ENCODE measurements around the gene WNT10A.
A peak's percentile ranks its signal among the peaks of the same experiment; 100 is the strongest.

Gene WNT10A

DNA sequence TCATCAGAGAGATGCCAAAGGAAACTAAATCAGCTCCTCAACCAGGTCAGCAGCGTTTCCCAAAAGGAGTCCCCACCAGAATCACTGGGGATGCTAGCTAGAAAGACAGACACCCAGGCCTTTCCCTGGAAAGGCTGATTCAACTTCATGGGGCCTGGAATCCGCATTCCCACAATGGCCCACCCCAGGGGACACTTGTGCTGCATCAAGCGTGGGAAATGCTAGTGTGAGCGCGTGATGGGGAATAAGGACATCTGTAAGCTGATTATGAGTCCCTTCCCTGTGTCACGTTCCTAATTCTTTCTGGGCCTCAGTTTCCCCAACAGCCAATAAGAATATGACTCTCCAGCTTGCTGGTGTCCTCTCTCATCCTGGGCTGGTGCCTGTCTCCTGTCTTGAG is 2.2 kb upstream of the WNT10A start:
- DNase-seq: no peak

DNA sequence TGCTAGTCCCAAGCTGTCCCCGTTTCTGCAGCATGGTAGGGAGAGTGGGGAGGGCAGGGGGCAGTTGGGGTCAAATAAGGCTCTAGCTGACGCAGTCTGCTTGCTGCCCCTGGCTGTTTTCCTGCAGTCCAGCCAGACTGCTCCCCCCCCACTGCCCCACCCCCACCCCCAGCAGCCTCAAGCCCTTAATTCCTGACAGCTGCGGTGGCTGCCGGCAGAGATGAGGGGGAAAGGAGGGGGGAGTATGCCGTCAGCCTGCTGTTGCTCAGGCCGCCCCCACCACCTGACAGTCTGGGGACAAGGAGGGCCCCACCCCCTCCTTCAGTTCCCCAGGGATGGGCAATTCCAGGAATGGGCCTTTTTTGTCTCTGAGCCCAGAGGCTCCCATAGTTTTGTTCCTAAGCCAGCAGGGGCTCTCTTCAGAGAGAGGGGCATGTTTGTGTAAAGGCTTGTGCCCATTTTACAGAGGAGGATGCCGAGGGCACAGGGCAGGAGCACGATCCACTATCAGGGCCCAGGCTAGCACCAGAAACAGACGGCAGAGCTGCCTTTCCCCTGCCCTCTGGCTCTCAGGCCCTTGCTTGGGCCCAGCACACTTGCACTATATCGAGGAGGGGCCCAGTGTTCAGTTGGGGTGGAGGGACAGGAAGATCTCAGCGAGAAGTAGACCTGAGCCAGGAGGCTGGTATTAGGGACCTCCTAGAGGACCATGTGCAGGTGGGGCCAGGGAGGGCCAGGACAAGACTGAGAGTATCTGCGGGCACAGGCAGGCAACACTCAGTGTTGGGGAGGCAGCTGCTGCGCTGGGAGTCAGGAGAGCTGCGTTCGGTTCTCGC is 1.5 kb upstream of the WNT10A start:
- no peak for DNase-seq

DNA sequence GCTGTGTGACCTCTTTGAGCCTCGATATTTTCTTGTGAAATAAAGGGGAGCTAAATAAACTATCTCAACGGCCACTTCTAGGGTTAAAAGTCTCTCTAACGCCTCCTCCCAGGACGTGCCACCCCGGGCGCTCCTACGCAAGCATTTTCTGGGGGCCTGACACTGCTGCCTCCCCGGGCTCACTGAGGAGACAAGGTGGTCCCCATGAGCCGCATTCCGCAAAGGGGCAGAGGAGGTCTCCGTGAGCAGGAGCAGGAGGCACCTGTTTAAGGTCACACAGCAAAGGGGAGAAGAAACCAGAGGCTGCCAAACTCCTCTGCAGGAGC is 913 bp upstream of the WNT10A start:
- no peak for DNase-seq

DNA sequence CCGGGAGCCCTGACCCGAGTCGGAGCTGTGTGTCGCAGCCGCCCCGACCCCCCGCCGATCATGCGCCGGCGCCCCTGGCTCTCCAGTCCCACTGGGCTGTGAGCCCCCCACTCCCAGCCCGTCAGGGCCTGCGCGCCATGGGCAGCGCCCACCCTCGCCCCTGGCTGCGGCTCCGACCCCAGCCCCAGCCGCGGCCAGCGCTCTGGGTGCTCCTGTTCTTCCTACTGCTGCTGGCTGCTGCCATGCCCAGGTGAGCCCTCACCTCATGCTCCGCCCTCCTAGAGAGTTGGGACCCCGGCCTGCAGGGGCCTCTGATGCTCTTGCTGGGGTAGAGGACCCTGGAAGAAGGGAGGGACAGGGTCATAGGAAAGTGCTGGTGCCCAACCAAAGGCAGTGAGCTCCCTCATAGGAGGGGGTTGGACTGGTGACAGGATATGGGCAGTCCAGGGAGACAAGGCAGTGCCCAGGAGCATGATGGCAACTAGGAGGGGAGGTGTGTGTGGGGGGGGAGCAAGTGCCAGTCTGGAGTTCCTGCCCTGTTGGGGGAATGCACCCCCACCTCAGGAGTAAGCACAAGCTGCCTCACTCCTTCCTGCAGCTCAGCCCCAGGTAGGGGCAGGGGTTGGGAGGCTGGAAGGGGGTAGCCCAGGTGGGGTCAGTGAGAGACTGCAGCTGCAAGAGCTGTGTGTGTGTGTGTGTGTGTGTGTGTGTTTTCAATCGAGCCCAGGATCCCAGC is 375 bp downstream of the WNT10A start:
- DNase-seq: peak; percentile 20

DNA sequence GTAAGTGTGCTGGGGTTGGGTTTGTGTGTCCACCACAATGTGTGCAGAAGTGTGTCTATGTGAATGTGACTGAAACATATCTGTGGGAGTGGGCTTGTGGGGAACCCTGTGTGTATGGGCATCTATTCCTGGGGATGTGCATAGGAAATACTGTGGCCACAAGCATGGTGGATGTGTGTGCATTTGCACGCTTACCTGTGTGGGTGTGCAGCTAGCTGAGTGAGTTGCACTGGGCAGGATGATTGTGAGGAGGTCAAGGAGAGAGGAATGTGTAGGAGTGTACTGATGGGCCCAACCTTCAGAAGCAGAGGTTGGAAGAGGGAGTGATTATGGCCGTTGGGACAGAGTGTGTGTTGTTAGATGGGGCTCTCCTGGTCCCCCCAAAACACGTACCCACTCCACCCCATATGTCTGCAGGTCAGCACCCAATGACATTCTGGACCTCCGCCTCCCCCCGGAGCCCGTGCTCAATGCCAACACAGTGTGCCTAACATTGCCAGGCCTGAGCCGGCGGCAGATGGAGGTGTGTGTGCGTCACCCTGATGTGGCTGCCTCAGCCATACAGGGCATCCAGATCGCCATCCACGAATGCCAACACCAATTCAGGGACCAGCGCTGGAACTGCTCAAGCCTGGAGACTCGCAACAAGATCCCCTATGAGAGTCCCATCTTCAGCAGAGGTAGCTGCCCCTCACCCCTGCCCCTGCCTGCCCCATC is 1.2 kb downstream of the WNT10A start:
- DNase-seq: no peak

DNA sequence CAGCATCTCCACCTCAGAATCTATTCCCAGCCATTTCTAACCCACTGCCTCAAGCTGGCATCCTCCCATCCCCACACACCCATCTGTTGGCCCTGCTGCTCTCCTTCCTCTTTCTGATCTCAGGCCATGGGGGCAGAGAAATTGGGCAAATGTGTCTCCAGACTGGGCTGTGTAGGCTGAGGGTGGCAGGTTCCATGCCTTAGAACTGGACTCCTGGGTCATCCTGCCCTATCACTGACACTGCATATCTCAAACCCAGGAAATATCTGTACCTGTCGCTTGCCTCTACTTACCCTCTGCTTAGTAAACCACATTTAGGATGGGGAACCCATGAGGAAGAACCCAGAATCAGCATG is 1.8 kb downstream of the WNT10A start:
- no peak for DNase-seq

DNA sequence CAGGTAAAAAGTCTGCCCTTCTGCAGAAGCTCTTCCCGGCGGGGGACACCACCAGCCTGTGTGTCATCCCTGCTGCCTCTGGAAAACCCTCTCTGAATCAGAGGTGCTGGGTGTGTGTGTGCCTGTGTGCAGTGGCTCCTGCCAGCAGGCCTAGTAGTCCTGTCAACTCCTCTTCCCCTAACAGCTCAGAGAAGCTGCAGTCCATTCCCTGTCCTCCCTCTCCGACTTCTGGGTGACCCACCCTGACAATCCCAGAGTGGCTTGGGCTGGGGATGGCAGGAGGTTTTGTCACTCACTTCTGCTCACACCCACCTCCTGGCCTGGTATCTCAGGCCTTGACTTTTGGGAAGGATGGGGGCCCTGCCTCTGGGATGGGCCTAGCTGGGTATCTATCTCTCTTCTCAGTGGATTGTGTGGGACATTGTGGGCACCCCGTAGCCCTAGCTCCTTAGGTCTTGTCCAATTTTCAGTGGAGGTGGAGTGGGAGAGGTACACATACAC is 2.3 kb downstream of the WNT10A start:
- DNase-seq: peak; percentile 22

DNA sequence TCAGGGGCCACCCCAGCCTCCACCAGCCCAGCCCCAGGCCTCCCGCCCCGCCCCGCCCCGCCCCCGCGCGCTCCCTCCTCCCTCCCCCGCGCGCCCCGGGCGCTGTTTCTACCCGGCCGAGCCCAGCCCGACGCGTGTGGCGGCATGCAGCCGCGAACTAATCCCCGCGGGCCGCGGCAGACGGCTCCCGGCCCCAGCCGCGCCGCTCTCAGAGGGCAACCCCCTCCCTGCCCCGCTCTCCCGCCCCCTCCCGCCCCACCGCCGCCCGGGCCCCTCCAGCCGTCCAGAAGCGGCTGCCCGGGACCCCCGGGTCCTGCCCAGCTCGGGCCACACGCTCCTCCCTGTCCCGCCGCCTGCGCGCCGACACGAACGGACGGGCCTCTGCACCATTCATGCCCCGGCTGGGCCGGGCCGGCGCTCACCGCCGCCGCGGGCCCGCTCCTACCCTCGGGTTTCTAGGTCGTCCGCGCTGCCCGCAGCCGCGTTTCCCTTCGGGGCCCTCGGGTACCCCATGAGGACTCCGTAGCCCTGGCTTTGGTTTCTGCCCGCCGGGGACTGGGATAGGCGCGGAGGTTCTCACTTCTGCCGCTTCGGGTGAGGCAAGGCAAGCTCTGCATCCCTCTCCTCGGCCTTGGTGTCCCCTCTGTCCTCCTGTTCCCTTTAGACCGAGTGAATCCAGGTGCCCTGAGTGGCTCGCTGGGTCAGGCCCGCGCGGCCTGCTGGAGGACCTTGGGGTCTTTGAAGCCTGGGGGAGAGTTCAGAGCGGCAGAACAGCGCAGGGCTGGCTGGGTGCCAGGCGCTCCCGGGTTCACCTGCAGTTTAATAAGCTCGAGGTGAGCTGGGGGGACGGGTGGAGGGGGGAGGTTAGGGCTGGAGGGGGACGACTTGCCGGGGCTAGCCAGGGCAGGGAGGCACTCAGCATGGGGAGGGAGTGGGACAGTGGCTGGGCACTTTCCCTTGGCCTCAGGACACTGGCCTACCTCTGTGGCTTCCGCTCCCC is 3.1 kb downstream of the WNT10A start:
- DNase-seq: peak; percentile 43

DNA sequence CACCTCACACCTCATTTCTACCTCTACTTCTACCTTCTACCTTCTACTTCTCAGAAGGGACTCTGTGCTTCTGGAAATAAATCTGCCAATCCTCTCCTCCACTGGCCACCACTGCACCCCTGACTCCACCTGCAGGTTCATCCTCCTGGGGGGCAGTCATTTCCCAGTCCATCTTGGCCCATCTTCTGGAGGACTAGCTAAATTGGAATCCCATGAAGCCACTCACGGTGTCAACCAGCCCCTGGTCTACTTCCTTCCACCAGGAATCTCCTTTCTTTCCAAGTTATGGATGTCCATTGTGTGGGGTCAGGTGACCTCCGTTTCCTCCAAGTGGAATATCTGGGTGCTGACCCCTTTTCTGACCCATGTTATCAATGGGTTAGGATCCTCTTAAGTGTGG is 3.9 kb downstream of the WNT10A start:
- DNase-seq: no peak

DNA sequence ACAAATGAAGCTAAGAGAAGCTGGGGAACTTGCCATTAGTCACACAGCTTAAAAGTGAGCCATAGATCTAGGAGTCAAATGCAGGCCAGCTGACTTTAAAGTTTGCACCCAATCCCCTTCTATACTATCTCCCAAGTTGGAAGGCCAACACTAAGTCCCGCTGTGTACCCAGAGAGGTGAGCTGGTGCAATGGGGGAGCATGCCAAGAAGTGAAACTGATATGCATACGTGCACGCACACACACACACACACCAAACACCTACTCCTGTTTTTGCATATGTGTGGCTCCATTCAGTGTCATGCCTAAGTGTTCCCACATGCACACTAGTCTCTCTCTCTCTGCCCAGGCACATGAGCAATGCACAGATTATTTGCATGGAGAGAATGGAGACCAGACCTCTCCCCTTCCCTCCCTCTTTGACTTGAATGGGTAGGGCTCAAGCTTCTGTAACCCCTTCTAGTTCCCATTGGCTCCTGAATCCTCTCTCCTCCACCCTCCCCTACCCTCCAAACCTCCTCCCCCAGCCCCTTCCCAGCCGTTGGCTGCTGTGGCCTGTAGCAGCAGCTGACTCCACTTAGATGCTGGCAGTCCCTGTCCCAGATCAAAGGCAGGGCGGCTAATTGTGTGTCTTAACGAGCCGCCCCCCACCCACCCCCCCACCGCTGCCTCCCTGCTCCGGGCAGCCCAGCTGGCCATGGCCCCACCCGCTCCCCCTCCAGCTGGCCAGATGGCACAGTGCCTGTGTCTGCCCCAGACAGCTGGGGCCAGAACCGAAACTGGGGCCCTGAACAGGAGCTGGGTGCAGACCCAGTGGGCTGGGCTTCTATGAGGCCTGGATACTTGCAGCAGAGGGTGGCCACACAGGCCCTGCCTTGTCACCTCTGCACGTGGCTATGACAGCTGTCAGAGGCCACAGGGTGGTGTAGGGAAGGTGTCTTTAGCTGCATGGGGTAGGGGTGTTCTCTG is 5.6 kb downstream of the WNT10A start:
- no peak for DNase-seq

DNA sequence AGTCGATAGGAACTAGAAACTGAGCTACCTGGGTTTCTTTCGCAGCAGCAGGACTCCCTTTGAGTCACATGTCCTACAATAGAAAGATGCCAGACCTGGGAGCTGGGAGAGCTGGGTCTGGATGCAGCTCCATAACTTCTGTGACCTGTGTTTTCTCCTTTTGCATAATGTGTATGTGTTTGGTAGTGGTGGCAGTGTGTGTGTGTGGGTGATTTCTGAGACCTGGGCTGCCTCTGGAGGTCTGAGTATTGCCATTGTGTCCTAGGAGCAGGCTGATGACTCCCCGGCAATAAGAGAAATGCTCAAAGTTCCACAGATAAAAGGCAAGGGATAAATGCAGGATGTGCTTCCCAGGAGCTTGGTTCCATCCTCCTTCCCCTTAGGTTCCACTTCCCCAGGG is 6.4 kb downstream of the WNT10A start:
- no peak for DNase-seq

DNA sequence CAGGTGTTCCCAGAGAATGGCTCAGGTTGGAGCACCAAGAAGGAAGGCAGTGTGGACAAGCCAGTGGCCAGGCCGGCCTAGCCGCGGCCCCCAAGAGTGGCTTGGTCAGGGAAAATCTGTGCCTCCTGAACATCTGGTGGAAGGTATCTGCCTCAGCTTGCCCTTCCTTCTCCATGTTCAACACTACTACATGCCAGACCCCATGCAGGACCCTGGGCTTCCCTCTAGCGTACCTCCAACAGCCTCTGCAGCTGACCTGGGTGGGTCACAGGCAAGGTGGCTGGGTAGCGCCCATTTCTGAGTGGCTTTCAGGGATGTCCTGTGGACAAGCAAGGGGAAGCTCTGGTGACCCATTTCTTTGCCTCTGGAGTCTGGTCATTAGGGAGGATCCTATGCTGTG is 7.7 kb downstream of the WNT10A start:
- no peak for DNase-seq

DNA sequence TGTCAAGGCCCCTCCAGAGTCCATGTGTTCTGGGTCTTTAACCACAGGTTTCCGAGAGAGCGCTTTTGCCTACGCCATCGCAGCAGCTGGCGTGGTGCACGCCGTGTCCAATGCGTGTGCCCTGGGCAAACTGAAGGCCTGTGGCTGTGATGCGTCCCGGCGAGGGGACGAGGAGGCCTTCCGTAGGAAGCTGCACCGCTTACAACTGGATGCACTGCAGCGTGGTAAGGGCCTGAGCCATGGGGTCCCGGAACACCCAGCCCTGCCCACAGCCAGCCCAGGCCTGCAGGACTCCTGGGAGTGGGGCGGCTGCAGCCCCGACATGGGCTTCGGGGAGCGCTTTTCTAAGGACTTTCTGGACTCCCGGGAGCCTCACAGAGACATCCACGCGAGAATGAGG is 9.3 kb downstream of the WNT10A start:
- DNase-seq: no peak

DNA sequence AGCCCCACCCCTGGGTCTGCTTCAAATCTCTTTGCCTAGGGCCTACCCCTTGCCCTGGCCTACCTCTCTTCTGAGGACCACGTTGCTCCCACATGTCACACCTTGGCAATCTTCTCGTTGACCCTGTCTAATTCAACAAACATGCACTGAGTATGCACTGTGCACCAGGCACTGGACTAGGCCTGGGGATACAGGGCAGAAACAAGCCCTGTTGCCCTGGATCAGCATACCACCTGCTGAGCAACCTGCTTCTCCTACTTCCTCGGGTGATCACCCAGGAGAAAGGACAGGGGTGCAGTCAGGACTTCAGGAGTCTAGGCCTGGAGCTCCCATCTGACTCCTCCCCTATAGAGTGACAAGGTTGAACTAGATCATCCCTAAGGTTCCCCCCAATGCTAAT is 9.7 kb downstream of the WNT10A start:
- no peak for DNase-seq

DNA sequence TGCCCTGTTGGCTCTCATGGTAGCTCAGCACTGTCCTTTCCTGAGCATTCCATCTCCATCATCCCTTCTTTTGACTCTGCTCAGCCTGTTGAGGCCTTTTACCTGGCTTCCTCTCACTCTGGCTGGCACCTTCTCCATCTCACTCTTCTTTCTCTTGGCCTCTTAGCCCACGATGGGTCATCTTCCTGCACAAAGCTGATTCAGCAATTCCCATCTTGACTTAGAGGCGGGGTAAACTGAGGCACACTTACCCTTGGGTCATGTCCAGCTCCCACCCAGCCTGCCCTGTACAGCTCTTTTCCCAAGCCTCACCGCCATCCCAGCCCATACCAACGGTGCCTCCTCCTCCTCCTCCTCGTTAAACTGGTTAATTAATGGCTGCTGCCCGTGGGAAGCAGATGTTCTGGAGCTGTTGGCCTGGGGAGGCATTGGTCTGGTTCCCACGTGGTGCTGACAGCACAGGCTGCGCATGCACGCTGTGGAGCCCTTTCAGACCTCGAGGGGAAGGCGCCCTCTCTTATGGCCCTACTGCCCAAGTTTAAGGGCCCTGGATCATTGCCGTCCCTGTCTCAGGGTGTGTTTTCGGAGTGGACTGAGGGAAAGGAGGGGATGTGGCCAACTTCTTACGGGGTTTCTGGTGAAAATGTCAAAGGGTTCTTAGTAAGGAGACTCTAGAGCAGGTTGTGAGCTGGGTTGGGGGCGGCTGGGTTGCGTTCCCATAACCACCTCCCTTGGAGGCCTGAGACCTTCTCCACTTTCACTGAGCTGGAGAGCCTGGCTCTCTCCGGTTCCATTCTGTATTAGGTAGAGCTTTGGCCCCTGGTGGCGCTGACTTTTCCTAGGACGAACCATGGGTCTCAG is 10.9 kb downstream of the WNT10A start:
- no peak for DNase-seq

DNA sequence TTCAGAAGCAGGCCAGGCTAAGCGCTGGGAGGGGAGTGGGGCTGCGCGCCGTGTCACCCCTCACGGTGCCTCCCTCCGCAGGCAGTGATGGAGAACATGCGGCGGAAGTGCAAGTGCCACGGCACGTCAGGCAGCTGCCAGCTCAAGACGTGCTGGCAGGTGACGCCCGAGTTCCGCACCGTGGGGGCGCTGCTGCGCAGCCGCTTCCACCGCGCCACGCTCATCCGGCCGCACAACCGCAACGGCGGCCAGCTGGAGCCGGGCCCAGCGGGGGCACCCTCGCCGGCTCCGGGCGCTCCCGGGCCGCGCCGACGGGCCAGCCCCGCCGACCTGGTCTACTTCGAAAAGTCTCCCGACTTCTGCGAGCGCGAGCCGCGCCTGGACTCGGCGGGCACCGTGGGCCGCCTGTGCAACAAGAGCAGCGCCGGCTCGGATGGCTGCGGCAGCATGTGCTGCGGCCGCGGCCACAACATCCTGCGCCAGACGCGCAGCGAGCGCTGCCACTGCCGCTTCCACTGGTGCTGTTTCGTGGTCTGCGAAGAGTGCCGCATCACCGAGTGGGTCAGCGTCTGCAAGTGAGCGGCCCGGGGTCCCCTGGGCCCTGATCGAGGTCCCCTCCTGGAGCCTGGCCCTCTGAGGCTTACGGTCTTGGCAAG is 12.2 kb downstream of the WNT10A start:
- DNase-seq: peak; percentile 90

DNA sequence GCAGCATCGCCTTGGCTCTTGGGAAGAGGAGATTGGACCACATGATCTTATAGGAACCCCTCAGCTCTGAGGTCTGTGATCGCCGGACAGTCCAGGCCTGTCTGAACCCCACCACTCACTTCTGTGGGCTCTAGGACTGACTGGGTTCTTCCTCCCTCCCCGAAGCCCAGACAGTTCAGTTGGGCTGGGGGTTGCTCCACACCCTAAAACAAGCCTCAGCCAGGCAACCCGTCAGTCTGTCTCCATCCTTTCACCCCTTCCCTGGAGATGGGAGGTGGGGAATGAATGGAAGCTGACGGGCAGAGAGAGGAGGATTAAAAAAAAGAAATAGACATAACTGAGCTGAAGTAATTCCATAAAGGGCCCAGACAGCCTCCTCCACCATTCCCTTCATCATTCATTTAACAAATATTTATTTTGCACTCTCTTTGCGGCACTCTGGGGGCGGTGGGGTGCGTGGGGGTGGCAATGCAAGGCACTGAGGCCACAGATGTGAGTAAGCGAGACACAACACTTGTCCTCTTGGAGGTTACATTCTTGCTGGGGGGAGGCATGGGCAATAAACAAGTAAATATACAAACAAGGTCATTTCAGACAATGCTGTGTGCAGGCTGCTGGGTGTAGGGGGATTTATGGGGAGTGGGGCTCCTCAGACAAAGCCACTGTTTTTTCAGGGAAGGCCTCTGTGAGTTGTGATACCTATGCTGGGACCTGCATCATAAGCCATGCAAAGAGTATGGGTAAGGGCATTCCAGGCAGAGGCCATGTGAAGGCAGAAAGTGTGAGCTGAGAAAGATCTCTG is 12.9 kb downstream of the WNT10A start:
- peak; percentile 24 for DNase-seq

DNA sequence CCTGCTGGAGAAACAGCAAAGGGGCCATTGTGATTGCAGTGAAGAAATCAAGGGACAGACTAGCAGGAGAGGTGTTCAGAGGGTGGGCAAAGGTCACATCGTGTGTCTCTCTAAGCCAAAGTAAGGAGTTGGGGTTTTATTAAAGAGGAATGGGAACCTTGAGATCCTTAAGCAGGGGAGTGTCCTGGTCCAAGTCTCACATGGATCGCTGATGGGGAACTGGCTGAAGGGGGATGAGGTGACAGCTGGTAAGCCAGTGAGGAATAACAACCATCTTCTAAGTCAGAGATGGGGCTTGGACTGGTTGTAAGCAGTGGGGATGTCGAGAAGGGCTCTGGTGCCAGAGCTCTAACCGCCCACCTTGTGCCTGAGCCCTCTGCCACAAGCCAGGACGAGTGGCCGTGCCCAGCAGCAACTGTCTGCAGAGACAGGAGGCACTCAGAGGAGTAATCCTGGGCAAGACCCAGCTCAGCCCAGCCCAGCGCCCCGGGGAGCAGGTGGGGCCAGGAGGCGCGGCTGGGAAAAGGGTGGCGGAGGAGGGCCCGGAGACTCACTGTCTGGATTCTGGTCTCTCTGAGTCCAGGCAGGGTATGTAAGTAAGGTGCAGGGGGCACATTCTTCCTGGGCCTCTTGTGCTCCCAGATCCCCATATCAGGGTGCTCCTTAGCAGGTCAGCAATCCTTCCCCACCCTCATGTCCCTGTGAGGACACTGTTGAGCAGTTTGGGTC is 13.7 kb downstream of the WNT10A start:
- DNase-seq: no peak
